HG02623 (cell line): Measurements from ENCODE around the gene ZNF577.
A peak's percentile ranks its signal among the peaks of the same experiment; 100 is the strongest.
"Not testable (repeated sequence)": the region's sequence is repeated elsewhere in the genome, so short reads cannot be mapped to it uniquely, and the experiment has no call there.

ENCODE experiments used
- ATAC-seq: cut with Tn5 transposase; IDR thresholded peaks from one replicate; pipeline ENCODE4 v1.9.1; 2021; ENCODE audit warnings: moderate library complexity; ENCODE audit not compliant: unreplicated experiment

The ZNF577 gene

GRCh38 chr19:51887522-51888498 lies at the start of gene ZNF577:
Gene ZNF577, minus strand, starts transcription at chr19:51887951. Its CDS starts 7,569 bp downstream, at chr19:51880382.
- no peak for ATAC-seq

- ATAC-seq = no peak
These were observed 44.2 kb upstream of the ZNF577 start for GRCh38 chr19:51931921-51932320.

DNA sequence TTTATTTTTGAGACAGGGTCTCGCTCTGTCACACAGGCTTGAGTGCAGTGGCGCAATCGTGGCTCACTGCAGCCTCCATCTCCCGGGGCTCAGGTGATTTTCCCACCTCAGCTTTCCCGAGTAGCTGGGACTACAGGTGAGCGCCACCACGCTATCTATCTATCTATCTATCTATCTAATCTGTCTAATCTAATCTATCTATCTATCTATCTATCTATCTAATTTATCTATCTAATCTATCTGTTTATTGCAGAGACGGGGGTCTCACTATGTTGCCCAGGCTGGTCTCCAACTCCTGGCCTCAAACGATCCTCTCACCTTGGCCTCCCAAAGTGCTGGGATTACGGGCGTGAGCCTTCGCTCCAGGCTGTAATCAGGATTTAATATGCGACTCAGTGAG lies 40.1 kb upstream of the ZNF577 start:
- ATAC-seq = no peak

GRCh38 chr19:51926784-51927741 lies 39.3 kb upstream of the ZNF577 start, which contains the start of gene ZNF613:
Gene ZNF613, plus strand, starts transcription at chr19:51927472. Its CDS starts 8,749 bp downstream, at chr19:51936221.
- peak; percentile 73 for ATAC-seq

DNA sequence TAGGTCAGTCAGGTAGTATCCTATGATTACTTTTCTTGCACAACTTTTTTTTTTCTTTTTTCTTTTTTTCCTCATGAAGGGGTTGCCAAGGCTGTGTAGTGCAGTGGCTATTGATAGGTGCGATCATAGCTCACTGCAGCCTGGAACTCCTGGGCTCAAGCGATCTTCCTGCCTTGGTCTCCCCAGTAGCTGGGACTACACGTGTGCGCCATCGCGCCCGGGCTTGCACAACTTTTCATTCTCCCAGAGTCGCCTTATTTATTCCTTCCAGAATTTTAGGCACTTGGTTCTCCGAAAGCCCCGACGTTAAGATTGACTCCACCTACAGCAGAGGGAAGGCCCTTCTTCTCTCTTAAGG lies 38.7 kb upstream of the ZNF577 start:
- ATAC-seq = peak; percentile 7

DNA sequence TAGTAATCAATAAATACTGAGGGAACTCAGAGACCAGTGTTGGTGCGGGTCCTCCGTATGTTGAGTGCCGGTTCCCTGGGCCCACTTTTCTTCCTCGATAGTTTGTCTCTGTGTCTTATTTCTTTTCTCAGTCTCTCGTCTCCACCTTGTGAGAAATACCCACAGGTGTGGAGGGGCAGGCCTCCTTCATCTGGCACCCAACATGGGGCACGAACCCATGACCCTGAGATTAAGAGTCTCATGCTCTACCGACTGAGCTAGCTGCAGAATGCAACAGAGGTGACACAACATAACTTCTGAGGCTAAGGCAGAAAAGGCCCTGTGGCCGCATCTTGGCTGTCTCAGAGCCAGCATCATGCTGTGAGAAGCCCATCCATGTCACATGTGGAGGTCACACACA lies 34.2 kb upstream of the ZNF577 start:
- ATAC-seq = no peak

DNA sequence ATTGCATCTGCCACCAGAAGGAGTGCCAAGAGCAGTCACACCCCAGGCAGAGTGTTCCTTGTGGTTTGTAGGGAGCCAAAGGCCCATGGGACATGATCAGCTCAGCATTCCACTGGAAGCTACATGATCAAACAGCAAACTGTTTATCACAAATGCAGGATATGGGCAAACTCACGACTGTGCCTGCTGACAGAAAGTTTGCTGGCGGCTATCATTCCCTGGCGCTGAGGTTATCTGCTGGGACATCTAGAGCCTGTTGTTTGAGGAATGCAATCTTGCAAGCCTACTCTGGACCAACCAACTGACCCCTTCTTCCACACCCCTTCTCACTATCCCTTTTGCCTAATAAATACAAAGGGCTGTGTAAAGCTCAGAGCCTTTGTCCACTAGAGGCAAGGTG lies 31.9 kb upstream of the ZNF577 start:
- ATAC-seq = no peak

DNA sequence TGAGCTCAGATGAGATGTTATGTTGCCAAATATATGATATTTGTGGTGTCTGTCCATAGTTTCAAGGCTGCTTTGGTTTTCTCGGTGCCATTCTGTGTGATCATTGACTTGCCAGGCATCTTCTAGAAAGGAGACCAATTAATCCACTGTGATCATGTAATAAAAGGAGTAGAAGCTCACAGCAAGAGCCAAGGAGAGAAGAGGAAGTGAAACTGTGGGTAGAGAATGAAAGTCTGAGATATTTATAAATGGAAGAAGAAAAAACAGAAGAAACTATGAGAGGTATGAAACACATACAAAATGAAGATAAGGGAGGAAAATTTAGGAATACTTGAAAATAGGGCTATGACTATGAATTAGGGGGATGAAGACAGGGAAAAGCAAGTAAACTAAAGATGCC lies 28.4 kb upstream of the ZNF577 start:
- ATAC-seq = no peak

GRCh38 chr19:51915324-51915867 lies 27.6 kb upstream of the ZNF577 start:
- no peak for ATAC-seq

- not testable (repeated sequence) for ATAC-seq
These were observed 20.2 kb upstream of the ZNF577 start for GRCh38 chr19:51907981-51908380.

- ATAC-seq = not testable (repeated sequence)
These were observed 18.4 kb upstream of the ZNF577 start for GRCh38 chr19:51906108-51906507.

DNA sequence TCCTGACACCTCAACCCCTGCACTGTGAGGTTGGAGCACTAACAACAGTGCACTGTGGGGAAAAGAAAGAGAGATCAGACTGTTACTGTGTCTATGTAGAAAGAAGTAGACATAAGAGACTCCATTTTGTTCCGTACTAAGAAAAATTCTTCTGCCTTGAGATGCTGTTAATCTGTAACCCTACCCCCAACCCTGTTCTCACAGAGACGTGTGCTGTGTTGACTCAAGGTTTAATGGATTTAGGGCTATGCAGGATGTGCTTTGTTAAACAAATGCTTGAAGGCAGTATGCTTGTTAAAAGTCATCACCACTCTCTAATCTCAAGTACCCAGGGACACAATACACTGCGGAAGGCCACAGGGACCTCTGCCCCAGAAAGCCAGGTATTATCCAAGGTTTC lies 17.9 kb upstream of the ZNF577 start:
- not testable (repeated sequence) for ATAC-seq

GRCh38 chr19:51905206-51905605 lies 17.5 kb upstream of the ZNF577 start:
- ATAC-seq = no peak

- peak; percentile 79 for ATAC-seq
These were observed 16.8 kb upstream of the ZNF577 start, which contains the start of gene ZNF649 for GRCh38 chr19:51904331-51905165. Gene ZNF649, minus strand, starts transcription at chr19:51905017. Its CDS starts 4,910 bp downstream, at chr19:51900107.

GRCh38 chr19:51903192-51903591 lies 15.4 kb upstream of the ZNF577 start:
- ATAC-seq = no peak

- no peak for ATAC-seq
These were observed 14.1 kb upstream of the ZNF577 start for GRCh38 chr19:51901860-51902259.

DNA sequence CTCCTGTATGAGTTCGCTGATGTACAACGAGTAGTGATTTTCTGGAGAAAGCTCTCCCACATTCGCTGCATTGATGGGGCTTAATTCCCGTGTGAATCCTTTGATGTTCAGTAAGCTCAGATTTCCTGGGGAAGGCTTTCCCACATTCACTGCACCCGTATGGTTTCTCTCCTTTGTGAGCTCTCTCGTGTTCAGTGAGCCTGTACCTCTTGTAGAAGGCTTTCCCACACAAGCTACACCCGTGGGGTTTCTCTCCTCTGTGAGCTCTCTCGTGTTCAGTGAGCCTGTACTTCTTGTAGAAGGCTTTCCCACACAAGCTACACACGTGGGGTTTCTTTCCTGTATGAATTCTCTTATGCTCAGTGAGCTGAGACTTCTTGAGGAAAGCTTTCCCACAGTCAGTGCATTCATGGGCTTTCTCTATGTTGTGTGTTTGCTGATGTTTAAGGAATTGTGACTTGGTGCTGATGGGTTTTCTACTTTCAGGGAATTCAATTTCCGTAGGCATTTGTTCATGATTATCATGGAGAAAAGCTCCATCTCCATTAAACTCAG lies 3.5 kb upstream of the ZNF577 start:
- no peak for ATAC-seq

- ATAC-seq = no peak
These were observed 2.2 kb upstream of the ZNF577 start for GRCh38 chr19:51889934-51890333.

- ATAC-seq = no peak
These were observed 3.0 kb downstream of the ZNF577 start for GRCh38 chr19:51884713-51885112.

- ATAC-seq = no peak
These were observed 5.2 kb downstream of the ZNF577 start for GRCh38 chr19:51882518-51882917.
